Activated B cell treated with CpG ODN at 0.5 μM for 24 hours (primary cell): Measurements from ENCODE around the gene SLC13A5. TPM values are rescaled to one million over a fixed set of nuclear protein-coding genes. Genes with fewer than 3 reads are reported as not detected.

ENCODE experiments used
- ATAC-seq: fragments of 200-7000 bp; cut with Tn5 transposase; one replicate; pipeline ENCODE4 v1.10.0; 2021; ENCODE audit warnings: low read depth, mild to moderate bottlenecking, moderate library complexity
- CTCF ChIA-PET: fragments of 350-600 bp; sonication (Branson Sonifier 250); formaldehyde crosslinking; loops from one replicate; lab custom pipeline; 2021; ENCODE audit warnings: antibody characterized with exemption; lab: Charles Lee
- POLR2A ChIA-PET: fragments of 350-600 bp; sonication (Branson Sonifier 250); formaldehyde crosslinking; loops from one replicate; lab custom pipeline; 2021; ENCODE audit warnings: antibody characterized with exemption; lab: Charles Lee
- DNase-seq: peaks from one replicate; pipeline ENCODE4 v3.0.0; 2022
- H3K27ac Mint-ChIP-seq: one replicate; pipeline ENCODE4 v1.8.0; 2020; ENCODE audit warnings: mixed read lengths
- H3K27me3 Mint-ChIP-seq: one replicate; pipeline ENCODE4 v1.8.0; 2021; ENCODE audit warnings: mixed read lengths
- H3K36me3 Mint-ChIP-seq: one replicate; pipeline ENCODE4 v1.8.0; 2021; ENCODE audit warnings: low read depth, mixed read lengths
- H3K4me1 Mint-ChIP-seq: one replicate; pipeline ENCODE4 v1.8.0; 2021; ENCODE audit warnings: mixed read lengths
- H3K4me3 Mint-ChIP-seq: one replicate; pipeline ENCODE4 v1.8.0; 2020; ENCODE audit warnings: mild to moderate bottlenecking, mixed read lengths
- H3K9me3 Mint-ChIP-seq: one replicate; pipeline ENCODE4 v1.8.0; 2020; ENCODE audit warnings: mixed read lengths
- CTCF ChIP-seq: fragments of 200-600 bp; IDR thresholded peaks from one replicate; pipeline ENCODE4 v1.8.0; 2022; ENCODE audit warnings: antibody characterized with exemption, mild to moderate bottlenecking
- intact Hi-C: fragments of 100-400 bp; cut with micrococcal nuclease; formaldehyde crosslinking; loops from one replicate; pipeline ENCODE4 v1.15.1; 2024
- total RNA-seq: library from RNA; stranded (reverse); gene quantifications from 2 replicates; pipeline ENCODE4 v1.2.3, GENCODE V29; 2022

The SLC13A5 gene
- total RNA-seq, 1 donor from 2014 or later = not detected

GRCh38 chr17:6755281-6755680 is 42.1 kb upstream of the SLC13A5 start:
- ATAC-seq (no peak), DNase-seq (no peak)
- no peak for TF ChIP-seq CTCF
- CTCF ChIA-PET = no interaction called here
- Mint-ChIP-seq H3K36me3 (peaks cover 28% of the 10 kb centered on the region), H3K4me1 (peaks cover 38% of the 10 kb centered on the region), H3K4me3 (peak overlapping the region; percentile 93), H3K27me3 (no peaks in the 10 kb centered on the region), H3K9me3 (no peaks in the 10 kb centered on the region), H3K27ac (peak overlapping the region; percentile 88)
- intact Hi-C loops = no loop called here
- POLR2A ChIA-PET = interaction anchor here (0.6 kb wide), 2 partner anchors 24 to 1964 kb away, joined by 3 read pairs; no protein-coding TSS in a partner anchor

- Mint-ChIP-seq H3K9me3 (no peaks in the 10 kb centered on the region), H3K36me3 (peaks cover 14% of the 10 kb centered on the region), H3K27me3 (no peaks in the 10 kb centered on the region), H3K4me1 (peaks cover 38% of the 10 kb centered on the region), H3K27ac (no peak overlapping the region), H3K4me3 (no peak overlapping the region)
- ChIA-PET POLR2A (no interaction called here), CTCF (no interaction called here)
- DNase-seq (no peak), ATAC-seq (no peak)
- no peak for TF ChIP-seq CTCF
- intact Hi-C loops = no loop called here
Observed at GRCh38 chr17:6753546-6753945, 40.4 kb upstream of the SLC13A5 start.

GRCh38 chr17:6753006-6753445 is 39.9 kb upstream of the SLC13A5 start:
- peaks cover 34% of the 10 kb centered on the region for H3K4me1 Mint-ChIP-seq
- peaks cover under 1% of the 10 kb centered on the region for H3K27me3 Mint-ChIP-seq
- no peak overlapping the region for H3K4me3 Mint-ChIP-seq
- H3K36me3 Mint-ChIP-seq = peaks cover 8% of the 10 kb centered on the region
- no peak for TF ChIP-seq CTCF
- ATAC-seq (no peak), DNase-seq (no peak)
- ChIA-PET CTCF (no interaction called here), POLR2A (no interaction called here)
- no peak overlapping the region for H3K27ac Mint-ChIP-seq
- intact Hi-C loops = no loop called here
- H3K9me3 Mint-ChIP-seq = no peaks in the 10 kb centered on the region

- Mint-ChIP-seq H3K9me3 (no peaks in the 10 kb centered on the region), H3K36me3 (peaks cover 4% of the 10 kb centered on the region), H3K4me3 (no peak overlapping the region), H3K27me3 (peaks cover 3% of the 10 kb centered on the region), H3K27ac (no peak overlapping the region), H3K4me1 (peaks cover 28% of the 10 kb centered on the region)
- CTCF ChIA-PET = no interaction called here
- DNase-seq (no peak), ATAC-seq (no peak)
- POLR2A ChIA-PET = no interaction called here
- intact Hi-C loops = no loop called here
- no peak for TF ChIP-seq CTCF
Observed at GRCh38 chr17:6752068-6752909, 39.1 kb upstream of the SLC13A5 start.

- Mint-ChIP-seq H3K4me3 (no peak overlapping the region), H3K27me3 (peaks cover 12% of the 10 kb centered on the region), H3K4me1 (peaks cover 4% of the 10 kb centered on the region), H3K27ac (no peak overlapping the region), H3K9me3 (no peaks in the 10 kb centered on the region), H3K36me3 (no peaks in the 10 kb centered on the region)
- no peak for ATAC-seq
- intact Hi-C loops = no loop called here
- TF ChIP-seq CTCF = no peak
- POLR2A ChIA-PET = interaction anchor here (0.5 kb wide), 1 partner anchor 1489 kb away, joined by 4 read pairs; no protein-coding TSS in a partner anchor
- DNase-seq = no peak
- CTCF ChIA-PET = no interaction called here
Observed at GRCh38 chr17:6749519-6749918, 36.4 kb upstream of the SLC13A5 start.
